Endothelial cell of umbilical vein (primary cell): ENCODE results near the gene FMNL2.

Experiments
- POLR2A ChIP-seq: IDR thresholded peaks from 2 replicates; pipeline ENCODE4 v1.6.1; 2012; ENCODE audit warnings: low read depth, mild to moderate bottlenecking, control low read depth, low read length
- POLR2AphosphoS5 ChIP-seq: IDR thresholded peaks from 2 replicates; pipeline ENCODE4 v1.6.1; 2012; ENCODE audit warnings: low read depth, mild to moderate bottlenecking, control low read depth, low read length, moderate library complexity; ENCODE audit not compliant: insufficient read depth
- TF ChIP-seq, protein P1 (sequence below), 2 donors: IDR thresholded peaks; 1 replicate in 1 of 2; 2 replicates in 1 of 2; pipeline ENCODE4 v1.5.1; 2011; ENCODE audit warnings: low read length in 2 of 2, mild to moderate bottlenecking in 2 of 2, moderate library complexity in 2 of 2, control low read depth in 1 of 2, inconsistent platforms in 1 of 2, low read depth in 1 of 2; ENCODE audit not compliant: insufficient read depth in 1 of 2; ENCODE audit errors: extremely low read depth in 1 of 2
- TF ChIP-seq, protein P2 (sequence below): IDR thresholded peaks from 2 replicates; pipeline ENCODE4 v1.6.1; 2011; ENCODE audit not compliant: insufficient read depth, insufficient read length

DNA sequence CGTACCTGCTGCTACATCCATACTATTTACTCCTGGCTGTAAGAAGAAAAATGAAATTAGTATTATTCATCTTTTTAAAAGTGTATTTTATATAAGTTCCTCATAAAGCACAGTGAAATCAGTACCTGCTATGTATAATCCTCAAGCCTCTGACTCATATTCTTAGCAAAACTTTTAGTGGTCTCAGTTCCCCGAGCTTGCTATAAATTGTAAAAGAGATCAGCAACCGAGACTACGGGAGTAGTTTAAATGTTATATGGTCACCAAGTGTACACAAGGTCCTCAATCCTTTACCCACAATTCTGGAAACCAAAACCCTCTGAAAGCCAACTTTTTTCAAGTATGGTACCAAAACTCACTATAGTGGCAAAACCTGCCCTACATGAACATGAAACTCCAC lies 358.1 kb downstream of the FMNL2 start:
- no peak for TF ChIP-seq POLR2AphosphoS5
- TF ChIP-seq, protein P1, sequence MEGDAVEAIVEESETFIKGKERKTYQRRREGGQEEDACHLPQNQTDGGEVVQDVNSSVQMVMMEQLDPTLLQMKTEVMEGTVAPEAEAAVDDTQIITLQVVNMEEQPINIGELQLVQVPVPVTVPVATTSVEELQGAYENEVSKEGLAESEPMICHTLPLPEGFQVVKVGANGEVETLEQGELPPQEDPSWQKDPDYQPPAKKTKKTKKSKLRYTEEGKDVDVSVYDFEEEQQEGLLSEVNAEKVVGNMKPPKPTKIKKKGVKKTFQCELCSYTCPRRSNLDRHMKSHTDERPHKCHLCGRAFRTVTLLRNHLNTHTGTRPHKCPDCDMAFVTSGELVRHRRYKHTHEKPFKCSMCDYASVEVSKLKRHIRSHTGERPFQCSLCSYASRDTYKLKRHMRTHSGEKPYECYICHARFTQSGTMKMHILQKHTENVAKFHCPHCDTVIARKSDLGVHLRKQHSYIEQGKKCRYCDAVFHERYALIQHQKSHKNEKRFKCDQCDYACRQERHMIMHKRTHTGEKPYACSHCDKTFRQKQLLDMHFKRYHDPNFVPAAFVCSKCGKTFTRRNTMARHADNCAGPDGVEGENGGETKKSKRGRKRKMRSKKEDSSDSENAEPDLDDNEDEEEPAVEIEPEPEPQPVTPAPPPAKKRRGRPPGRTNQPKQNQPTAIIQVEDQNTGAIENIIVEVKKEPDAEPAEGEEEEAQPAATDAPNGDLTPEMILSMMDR (IDR thresholded peaks at IDR 0.05; ENCODE audit: extremely low read depth in 1 of 2, insufficient read depth in 1 of 2, low read depth in 1 of 2, low read length in 2 of 2), result no peak
- TF ChIP-seq POLR2A, result no peak
- TF ChIP-seq, protein P2, sequence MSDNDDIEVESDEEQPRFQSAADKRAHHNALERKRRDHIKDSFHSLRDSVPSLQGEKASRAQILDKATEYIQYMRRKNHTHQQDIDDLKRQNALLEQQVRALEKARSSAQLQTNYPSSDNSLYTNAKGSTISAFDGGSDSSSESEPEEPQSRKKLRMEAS, result no peak
